ENCODE results near the gene YAF2. TPM values are rescaled to one million over a fixed set of nuclear protein-coding genes. Genes with fewer than 3 reads are reported as not detected.

The YAF2 gene
- total RNA-seq, 4 donors from 2014 or later = 16.5 to 42.3 (median 25.3) TPM

GRCh38 chr12:42145552-42146215, 92.4 kb downstream of the YAF2 start:
- Histone ChIP-seq H3K27ac (peak overlapping the region in 3 of 4 donors; percentile 91 to 94 (median 92)), H3K4me1 (peaks cover 3 to 37% (median 4%) of the 10 kb centered on the region in 3 donors), H3K36me3 (no peaks in the 10 kb centered on the region), H3K9me3 (no peaks in the 10 kb centered on the region), H3K4me3 (no peak overlapping the region), H3K27me3 (no peaks in the 10 kb centered on the region)
- no peak for ATAC-seq
- TF ChIP-seq CTCF (IDR thresholded peaks at IDR 0.05) (no peak), POLR2AphosphoS5 (IDR thresholded peaks at IDR 0.05) (no peak), POLR2A (IDR thresholded peaks at IDR 0.05) (no peak)
- WGBS, 2 donors (ENCODE audit: low coverage in 1 of 2) = 74 to 75% methylated on average over 8 to 11 of the region's 11 CpGs

GRCh38 chr12:42145197-42145549, 92.9 kb downstream of the YAF2 start:
- TF ChIP-seq POLR2AphosphoS5 (IDR thresholded peaks at IDR 0.05) = no peak
- TF ChIP-seq EP300 (IDR thresholded peaks at IDR 0.05) = no peak
- TF ChIP-seq CTCF (IDR thresholded peaks at IDR 0.05) = no peak
- TF ChIP-seq POLR2A (IDR thresholded peaks at IDR 0.05) = no peak
- H3K4me3 ChIP-seq = peak overlapping the region; percentile 49 to 69
- no peaks in the 10 kb centered on the region for H3K36me3 ChIP-seq
- H3K9me3 ChIP-seq = no peaks in the 10 kb centered on the region
- peak overlapping the region; percentile 11 to 94 (median 92) for H3K27ac ChIP-seq
- 9 to 13% methylated on average over 7 to 8 of the region's 8 CpGs for WGBS, 2 donors (ENCODE audit: low coverage in 1 of 2)
- ATAC-seq = no peak
- H3K27me3 ChIP-seq = no peaks in the 10 kb centered on the region
- peaks cover 3 to 39% (median 4%) of the 10 kb centered on the region in 3 donors for H3K4me1 ChIP-seq

- H3K9me3 ChIP-seq = no peaks in the 10 kb centered on the region
- peak; percentile 64 for TF ChIP-seq POLR2AphosphoS5 (IDR thresholded peaks at IDR 0.05)
- no peak for TF ChIP-seq CTCF (IDR thresholded peaks at IDR 0.05)
- TF ChIP-seq POLR2A (IDR thresholded peaks at IDR 0.05) = peak; percentile 67 to 83
Measured at GRCh38 chr12:42144408-42145196, 93.4 kb downstream of the YAF2 start, which contains the start of gene GXYLT1. TSS of gene GXYLT1 (minus strand) at chr12:42144874. CDS start at chr12:42144646, 228 bp downstream.

GRCh38 chr12:42144158-42144407, 94.0 kb downstream of the YAF2 start:
- no peaks in the 10 kb centered on the region for H3K27me3 ChIP-seq
- H3K36me3 ChIP-seq = no peaks in the 10 kb centered on the region
- WGBS, 2 donors (ENCODE audit: low coverage in 1 of 2) = 0% methylated on average over 8 of the region's 21 CpGs; no CpG with 5 or more reads in 1 of the 2 donors
- peak overlapping the region; percentile 40 to 94 (median 92) for H3K27ac ChIP-seq
- no peaks in the 10 kb centered on the region for H3K9me3 ChIP-seq
- ATAC-seq = no peak
- peaks cover 3 to 39% (median 4%) of the 10 kb centered on the region in 3 donors for H3K4me1 ChIP-seq
- H3K4me3 ChIP-seq = peak overlapping the region; percentile 49 to 69
- TF ChIP-seq EP300 (IDR thresholded peaks at IDR 0.05) (no peak), CTCF (IDR thresholded peaks at IDR 0.05) (no peak), POLR2AphosphoS5 (IDR thresholded peaks at IDR 0.05) (no peak), POLR2A (IDR thresholded peaks at IDR 0.05) (no peak)

More at GRCh38 chr12:42144408-42145196, 93.4 kb downstream of the YAF2 start, which contains the start of gene GXYLT1:
- Histone ChIP-seq H3K4me3 (peak within 1 kb of the TSS; percentile 49 to 69), H3K4me1 (peaks cover 3 to 39% (median 4%) of the 10 kb centered on the region in 3 donors), H3K27me3 (no peaks in the 10 kb centered on the region), H3K36me3 (no peaks in the 10 kb centered on the region), H3K27ac (peak within 1 kb of the TSS; percentile 40 to 94 (median 92))
- ATAC-seq = peak; percentile 98
- 0% methylated on average over 2 of the region's 106 CpGs for WGBS, 2 donors (ENCODE audit: low coverage in 1 of 2)
